HCT116 (cell line): ENCODE measurements around the gene ZC3H15. TPM values are rescaled to one million over a fixed set of nuclear protein-coding genes. Genes with fewer than 3 reads are reported as not detected.

Source experiments
- ATAC-seq: fragments of 200-7000 bp; cut with Tn5 transposase; 2 replicates; pipeline ENCODE4 v1.9.1; 2020; ENCODE audit warnings: mild to moderate bottlenecking, moderate library complexity
- BruUV-seq: library from RNA; stranded (reverse); fragments of 400-500 nt; replicated peaks from 2 replicates; lab custom pipeline; 2021; lab: Mats Ljungman, UMichigan
- CTCF ChIA-PET: fragments of 300-600 bp; sonication (Branson Sonifier 250); formaldehyde crosslinking; loops from one replicate; lab custom pipeline; 2021; ENCODE audit warnings: antibody characterized with exemption; lab: Charles Lee
- POLR2A ChIA-PET: fragments of 300-600, 350-600 bp; sonication (Branson Sonifier 250); formaldehyde crosslinking; loops from one replicate; lab custom pipeline; 2021; ENCODE audit warnings: antibody characterized with exemption; lab: Charles Lee
- RAD21 ChIA-PET, 2 experiments: fragments of 300-600 bp; sonication (Branson Sonifier 250); formaldehyde crosslinking; loops; one replicate each; lab custom pipeline; 2023; ENCODE audit warnings: low total read pairs in 2 of 2; ENCODE audit not compliant: uncharacterized antibody in 2 of 2, unreplicated experiment in 2 of 2, low non-redundant PET in 1 of 2; lab: Charles Lee
- DNase-seq: peaks from one replicate; pipeline ENCODE4 v3.0.0-alpha.2; 2010; ENCODE audit warnings: low read depth, low spot score
- H2AFZ ChIP-seq: fragments of 200-600 bp; shearing (Covaris generic), sonication (generic); 2 replicates; pipeline ENCODE4 v1.6.1; 2017; ENCODE audit warnings: low read depth, mixed run types, mixed read lengths, antibody characterized with exemption, low read length; ENCODE audit not compliant: poor library complexity, severe bottlenecking
- H3K27ac ChIP-seq: 2 replicates; pipeline ENCODE4 v1.5.1; 2012; ENCODE audit warnings: low read depth, low read length
- H3K27me3 ChIP-seq: fragments of 200-600 bp; sonication (generic); 2 replicates; pipeline ENCODE4 v1.6.1; 2016; ENCODE audit warnings: mixed run types, low read length, mixed read lengths; ENCODE audit not compliant: insufficient read depth
- H3K36me3 ChIP-seq, 2 experiments: fragments of 200-500 bp in 1 of 2; fragments of 200-600 bp in 1 of 2; sonication (Bioruptor generic) in 1 of 2; sonication (generic) in 1 of 2; 2 replicates each; pipeline versions ENCODE4 v1.5.1 to v1.6.1; 2014 to 2016; ENCODE audit warnings: low read length in 2 of 2, inconsistent platforms in 1 of 2, mixed read lengths in 1 of 2, mixed run types in 1 of 2; ENCODE audit not compliant: insufficient read depth in 2 of 2, control insufficient read depth in 1 of 2
- H3K4me1 ChIP-seq, 2 experiments: fragments of 200-600 bp in 1 of 2; sonication (generic) in 1 of 2; 2 replicates each; pipeline versions ENCODE4 v1.5.1 to v1.6.1; 2012 to 2017; ENCODE audit warnings: low read length in 2 of 2, inconsistent platforms in 1 of 2, mild to moderate bottlenecking in 1 of 2, mixed read lengths in 1 of 2, mixed run types in 1 of 2, moderate library complexity in 1 of 2; ENCODE audit not compliant: insufficient read depth in 2 of 2, control insufficient read depth in 1 of 2
- H3K4me2 ChIP-seq: fragments of 200-600 bp; sonication (generic); 2 replicates; pipeline ENCODE4 v1.6.1; 2017; ENCODE audit warnings: mixed run types, low read length, mixed read lengths
- H3K4me3 ChIP-seq, 2 experiments: fragments of 200-600 bp in 1 of 2; sonication (generic) in 1 of 2; replicated peaks in 1 of 2; 2 replicates each; pipeline ENCODE4 v1.5.1; 2011 to 2016; ENCODE audit warnings: low read length in 2 of 2, control low read depth in 1 of 2, low read depth in 1 of 2, mild to moderate bottlenecking in 1 of 2, mixed read lengths in 1 of 2, mixed run types in 1 of 2
- H3K79me2 ChIP-seq: fragments of 200-600 bp; sonication (generic); 2 replicates; pipeline ENCODE4 v1.6.1; 2017; ENCODE audit warnings: mild to moderate bottlenecking, mixed run types, low read length, moderate library complexity, mixed read lengths; ENCODE audit not compliant: insufficient read depth
- H3K9ac ChIP-seq: fragments of 200-600 bp; sonication (generic); 2 replicates; pipeline ENCODE4 v1.6.1; 2016; ENCODE audit warnings: low read length, mixed read lengths
- H3K9me2 ChIP-seq: fragments of 200-600 bp; sonication (generic), shearing (Covaris generic); 2 replicates; pipeline ENCODE4 v1.6.1; 2017; ENCODE audit warnings: mixed run types, mild to moderate bottlenecking, moderate library complexity; ENCODE audit not compliant: insufficient read depth
- H3K9me3 ChIP-seq, 2 experiments: fragments of 200-500 bp in 1 of 2; fragments of 200-600 bp in 1 of 2; sonication (Bioruptor generic) in 1 of 2; sonication (generic) in 1 of 2; 2 replicates each; pipeline ENCODE4 v1.6.1; 2014 to 2017; ENCODE audit warnings: low read length in 2 of 2, mixed read lengths in 2 of 2, inconsistent platforms in 1 of 2, low read depth in 1 of 2, mild to moderate bottlenecking in 1 of 2, mixed run types in 1 of 2, moderate library complexity in 1 of 2; ENCODE audit not compliant: control insufficient read depth in 1 of 2, insufficient read depth in 1 of 2
- H4K20me1 ChIP-seq: fragments of 200-600 bp; sonication (generic), shearing (Covaris generic); 2 replicates; pipeline ENCODE4 v1.6.1; 2017; ENCODE audit warnings: mixed run types, mild to moderate bottlenecking, moderate library complexity; ENCODE audit not compliant: insufficient read depth
- CTCF ChIP-seq, 3 experiments: fragments of 200-600 bp in 1 of 3; sonication (generic) in 1 of 3; IDR thresholded peaks in 2 of 3; conservative IDR thresholded peaks in 1 of 3; 2 replicates each; pipeline ENCODE4 v1.5.1; 2012 to 2017; ENCODE audit warnings: low read depth in 2 of 3, low read length in 2 of 3, antibody characterized with exemption in 1 of 3, borderline replicate concordance in 1 of 3, control low read depth in 1 of 3, mild to moderate bottlenecking in 1 of 3, mixed read lengths in 1 of 3, mixed run types in 1 of 3, moderate library complexity in 1 of 3; ENCODE audit not compliant: insufficient read depth in 1 of 3
- POLR2A ChIP-seq: IDR thresholded peaks from 2 replicates; pipeline ENCODE4 v1.7.0; 2011; ENCODE audit warnings: borderline replicate concordance; ENCODE audit not compliant: insufficient read depth, insufficient read length; ENCODE audit errors: extremely low read depth
- RAD21 ChIP-seq: IDR thresholded peaks from 2 replicates; pipeline ENCODE4 v1.6.1; 2012; ENCODE audit warnings: low read depth, mild to moderate bottlenecking
- intact Hi-C: fragments of 100-400 bp; cut with micrococcal nuclease; formaldehyde crosslinking; loops from 2 replicates; pipeline ENCODE4 v1.10.0; 2022
- total RNA-seq: library from RNA; stranded (reverse); gene quantifications from one replicate; pipeline ENCODE4 v1.2.1, GENCODE V29; 2021; ENCODE audit not compliant: unreplicated experiment

The ZC3H15 gene
- total RNA-seq, 1 experiment from 2014 or later, result 75.2 TPM

- no peaks in the 10 kb centered on the region for H3K9me3 ChIP-seq
- no peaks in the 10 kb centered on the region for H3K9me2 ChIP-seq
- no peaks in the 10 kb centered on the region for H3K36me3 ChIP-seq
- POLR2A ChIA-PET, result no interaction called here
- DNase-seq, result no peak
- CTCF ChIA-PET, result no interaction called here
- TF ChIP-seq POLR2A, result no peak
- H3K27ac ChIP-seq, result no peak overlapping the region
- H4K20me1 ChIP-seq, result no peaks in the 10 kb centered on the region
- H3K9ac ChIP-seq, result no peak overlapping the region
- H2AFZ ChIP-seq, result no peak overlapping the region
- BruUV-seq, result no TSS peak
- no peaks in the 10 kb centered on the region for H3K79me2 ChIP-seq
- RAD21 ChIA-PET, result no interaction called here
- H3K4me1 ChIP-seq, result no peaks in the 10 kb centered on the region
- no peaks in the 10 kb centered on the region for H3K27me3 ChIP-seq
- intact Hi-C loops, result loop anchor here (10.0 kb wide), 2 partner anchors 473 to 853 kb away; no protein-coding TSS in a partner anchor
- no peak overlapping the region for H3K4me2 ChIP-seq
- no peak overlapping the region for H3K4me3 ChIP-seq
- ATAC-seq, result no peak
Observed at GRCh38 chr2:186457908-186458307, 28.2 kb upstream of the ZC3H15 start.

GRCh38 chr2:186459009-186459408, 27.1 kb upstream of the ZC3H15 start:
- no peak for ATAC-seq
- intact Hi-C loops, result loop anchor here (1.0 to 10.0 kb wide), 3 partner anchors 474 to 1168 kb away; no protein-coding TSS in a partner anchor
- H3K27ac ChIP-seq, result no peak overlapping the region
- H3K4me3 ChIP-seq, result no peak overlapping the region
- no TSS peak for BruUV-seq
- H3K36me3 ChIP-seq, result no peaks in the 10 kb centered on the region
- DNase-seq, result peak; percentile 15
- H3K9me3 ChIP-seq, result no peaks in the 10 kb centered on the region
- RAD21 ChIA-PET, result no interaction called here
- H3K9ac ChIP-seq, result no peak overlapping the region
- POLR2A ChIA-PET, result no interaction called here
- H3K4me2 ChIP-seq, result no peak overlapping the region
- H3K27me3 ChIP-seq, result no peaks in the 10 kb centered on the region
- no peak overlapping the region for H2AFZ ChIP-seq
- CTCF ChIA-PET, result no interaction called here
- no peaks in the 10 kb centered on the region for H3K4me1 ChIP-seq
- TF ChIP-seq POLR2A (no peak), CTCF (IDR thresholded peaks at IDR 0.05 in 2 of 3, conservative IDR thresholded peaks at IDR 0.05 in 1 of 3; ENCODE audit: borderline replicate concordance in 1 of 3, insufficient read depth in 1 of 3, low read depth in 2 of 3, low read length in 2 of 3) (peak; percentile 12 to 50 (median 18); a peak in 3 of 6 replicates), RAD21 (peak; percentile 59)
- no peaks in the 10 kb centered on the region for H3K79me2 ChIP-seq
- H3K9me2 ChIP-seq, result no peaks in the 10 kb centered on the region
- no peaks in the 10 kb centered on the region for H4K20me1 ChIP-seq
